GM18909 (cell line): ENCODE measurements around the gene ADAM23.

Experiments used
- ATAC-seq: cut with Tn5 transposase; IDR thresholded peaks from one replicate; pipeline ENCODE4 v1.9.1; 2021; ENCODE audit warnings: mild to moderate bottlenecking; ENCODE audit not compliant: unreplicated experiment, poor library complexity

ADAM23 gene

GRCh38 chr2:206558492-206558891, 115.2 kb downstream of the ADAM23 start:
- ATAC-seq: no peak

DNA sequence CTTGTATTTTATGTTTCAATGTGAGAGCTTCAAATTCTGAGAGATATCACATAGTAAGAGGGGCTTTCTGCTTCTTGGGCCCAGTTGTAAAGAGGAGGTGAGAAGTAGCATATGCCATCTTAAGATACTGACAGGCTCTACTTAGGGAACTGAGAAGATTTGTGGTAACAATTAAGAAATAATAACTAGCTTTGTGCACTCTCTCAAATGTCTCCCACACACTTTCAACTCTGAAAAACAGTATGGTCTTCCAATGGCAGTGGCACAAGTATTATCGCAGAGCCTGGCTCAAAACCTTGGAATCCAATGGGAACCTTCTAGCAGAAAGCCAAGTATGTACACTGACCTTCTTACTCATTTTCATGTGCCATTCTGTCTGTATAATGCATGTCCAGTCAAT, 118.6 kb downstream of the ADAM23 start:
- ATAC-seq: no peak

DNA sequence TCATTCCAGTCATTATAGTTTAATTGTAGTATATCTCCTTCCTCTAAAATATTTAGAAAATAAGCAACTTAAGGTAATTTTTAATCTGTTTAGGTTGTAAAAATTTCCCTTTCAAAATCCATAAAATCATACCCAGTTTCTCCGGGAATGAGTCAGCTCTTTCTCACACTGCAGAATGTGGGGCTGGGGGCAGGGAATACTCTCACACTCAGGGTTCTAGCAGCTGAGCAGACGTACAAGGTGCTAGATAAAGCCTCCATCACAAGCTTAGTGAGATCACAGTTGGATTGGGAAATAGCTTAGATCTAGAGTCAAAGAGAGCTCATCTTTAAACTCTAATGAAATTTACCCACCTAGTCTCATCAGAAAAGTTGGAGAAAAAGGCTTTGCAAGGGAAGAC, 119.0 kb downstream of the ADAM23 start:
- ATAC-seq: no peak

- ATAC-seq: no peak
Measured at GRCh38 chr2:206563374-206563773, 120.0 kb downstream of the ADAM23 start.

DNA sequence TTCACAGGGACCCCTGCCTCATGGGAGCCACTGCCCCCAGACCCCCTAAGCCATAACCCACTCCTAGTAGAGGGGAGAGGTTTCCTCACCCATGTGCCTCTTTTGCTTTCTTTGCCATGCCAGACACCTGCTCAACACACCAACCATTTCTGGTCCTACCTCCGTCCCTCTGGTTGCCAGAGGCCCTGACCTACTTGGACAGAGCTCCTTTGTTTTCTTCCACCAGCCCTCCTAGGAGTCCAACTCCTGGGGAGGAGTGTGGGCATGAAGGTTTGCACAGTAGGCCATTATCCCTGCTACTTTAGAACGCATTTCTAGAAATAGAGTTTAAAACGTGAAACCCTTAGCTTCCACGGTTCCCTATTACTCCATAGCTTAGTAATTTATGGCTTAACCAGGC, 122.3 kb downstream of the ADAM23 start:
- no peak for ATAC-seq

- no peak for ATAC-seq
Measured at GRCh38 chr2:206569470-206569869, 126.1 kb downstream of the ADAM23 start.

DNA sequence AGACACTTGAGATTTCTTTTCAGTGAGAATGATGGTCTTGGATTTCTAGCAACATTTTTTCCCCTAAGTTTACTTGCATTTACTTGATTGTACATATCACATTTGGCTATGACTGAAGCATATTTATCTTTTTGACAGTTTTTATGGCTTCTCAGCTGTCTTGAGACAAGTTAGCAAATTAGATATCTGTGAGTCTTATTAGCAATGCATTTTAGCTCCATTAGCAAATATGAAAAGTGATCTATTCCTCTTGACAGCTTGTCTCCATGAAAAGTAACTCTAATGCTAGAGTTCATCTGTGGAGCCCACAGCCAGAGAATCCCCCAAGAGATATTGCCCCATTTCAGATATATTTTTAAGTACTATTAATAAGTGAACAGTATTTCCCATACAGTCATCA, 126.9 kb downstream of the ADAM23 start:
- no peak for ATAC-seq

DNA sequence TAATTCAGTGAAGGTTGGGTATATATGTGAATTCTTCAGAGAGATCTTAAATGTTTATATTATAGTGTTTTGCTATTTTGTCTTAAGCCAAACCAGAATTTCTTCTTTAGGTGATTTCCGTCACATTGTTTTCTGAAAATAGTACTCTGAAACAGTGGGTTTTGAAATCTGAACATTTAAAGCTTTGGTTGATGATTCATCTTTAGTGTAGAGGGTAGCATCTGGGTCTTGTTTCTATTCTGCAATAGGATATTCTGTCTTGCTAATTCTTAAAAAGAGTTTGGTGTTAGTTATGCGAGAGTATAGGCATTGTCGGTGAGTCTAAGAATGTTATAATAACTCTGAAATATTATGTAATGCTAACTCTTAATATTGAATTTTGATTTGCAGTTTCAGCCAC, 129.4 kb downstream of the ADAM23 start:
- no peak for ATAC-seq

DNA sequence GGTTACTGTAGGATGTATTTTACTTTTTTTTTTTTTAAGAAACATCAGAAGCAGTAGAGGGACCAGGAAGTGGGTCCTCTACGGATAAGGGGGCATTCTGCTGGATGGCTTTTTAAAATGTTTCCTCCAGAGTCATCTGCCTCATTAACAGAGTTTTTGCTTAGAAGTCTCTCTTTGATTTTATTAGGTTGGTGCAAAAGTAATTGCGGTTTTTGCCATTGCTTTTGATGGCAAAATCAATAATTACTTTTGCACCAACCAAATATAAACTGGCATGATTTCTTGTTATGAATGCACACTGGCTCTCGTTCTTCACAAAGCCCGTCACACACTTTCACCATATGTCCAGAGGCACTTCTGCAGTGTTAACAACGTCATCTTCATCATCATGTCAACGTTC, 130.5 kb downstream of the ADAM23 start:
- ATAC-seq: no peak

- ATAC-seq: no peak
Measured at GRCh38 chr2:206584323-206585116, 141.2 kb downstream of the ADAM23 start.

- ATAC-seq: no peak
Measured at GRCh38 chr2:206585335-206585734, 142.0 kb downstream of the ADAM23 start.

DNA sequence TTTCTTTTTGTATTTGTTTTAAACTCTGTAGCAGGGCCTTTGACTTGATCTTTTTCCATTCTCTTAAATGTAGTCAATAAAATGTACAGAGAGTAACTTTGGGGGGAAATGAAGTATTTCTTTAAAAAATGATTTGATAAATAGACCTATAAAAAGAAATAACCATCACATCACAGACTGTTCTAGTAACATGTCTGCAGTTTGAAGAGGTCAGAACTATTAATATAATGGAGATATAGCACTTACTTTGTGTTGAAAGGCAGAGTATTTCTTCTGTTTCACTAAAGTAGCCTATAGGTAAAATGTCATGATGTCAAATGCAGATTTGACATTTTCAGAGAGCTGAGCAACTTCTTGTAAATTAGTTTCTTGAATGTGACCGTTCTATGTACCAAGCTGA, 143.3 kb downstream of the ADAM23 start:
- no peak for ATAC-seq

- ATAC-seq: no peak
Measured at GRCh38 chr2:206597717-206598218, 154.4 kb downstream of the ADAM23 start.

DNA sequence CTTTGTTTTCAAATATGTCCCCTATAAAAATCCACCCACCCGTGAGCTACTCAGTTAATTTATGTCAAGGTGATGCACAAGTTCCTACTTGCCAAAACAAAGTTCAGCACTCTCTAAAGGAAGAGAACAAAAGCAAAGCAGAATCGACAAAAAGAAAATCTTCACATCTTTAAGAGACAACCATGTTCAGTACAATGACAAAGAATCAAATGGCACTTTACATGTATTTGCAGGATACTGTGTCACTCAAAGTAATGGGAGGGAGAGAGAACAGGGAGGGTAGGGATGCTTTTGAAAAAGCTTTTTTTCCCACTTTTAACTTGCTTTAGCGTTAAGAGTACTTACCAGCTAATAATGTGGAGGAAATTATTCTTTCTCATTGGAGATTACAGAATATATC, 159.9 kb downstream of the ADAM23 start:
- no peak for ATAC-seq

- no peak for ATAC-seq
Measured at GRCh38 chr2:206610451-206610850, 167.1 kb downstream of the ADAM23 start.

- ATAC-seq: no peak
Measured at GRCh38 chr2:206611191-206611590, 167.9 kb downstream of the ADAM23 start.

DNA sequence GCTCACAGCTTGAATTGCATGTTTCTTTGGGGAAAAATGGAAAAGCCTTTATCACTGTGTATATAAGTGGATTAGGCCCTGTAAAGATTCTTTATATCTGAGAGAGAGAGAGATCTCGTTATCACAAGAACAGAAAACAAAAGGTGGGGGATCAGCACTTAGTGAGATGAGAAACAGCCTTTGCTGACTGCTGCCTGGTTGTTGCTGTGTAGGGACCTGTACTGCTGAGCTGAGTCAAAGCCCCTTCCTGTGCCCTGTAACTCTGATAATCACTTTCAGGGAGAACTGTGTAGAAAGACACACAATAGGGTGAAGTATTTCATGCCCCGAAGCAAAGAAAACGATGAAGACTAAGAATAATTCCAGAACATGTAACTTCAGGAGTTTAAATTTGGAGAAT, 168.4 kb downstream of the ADAM23 start:
- no peak for ATAC-seq

DNA sequence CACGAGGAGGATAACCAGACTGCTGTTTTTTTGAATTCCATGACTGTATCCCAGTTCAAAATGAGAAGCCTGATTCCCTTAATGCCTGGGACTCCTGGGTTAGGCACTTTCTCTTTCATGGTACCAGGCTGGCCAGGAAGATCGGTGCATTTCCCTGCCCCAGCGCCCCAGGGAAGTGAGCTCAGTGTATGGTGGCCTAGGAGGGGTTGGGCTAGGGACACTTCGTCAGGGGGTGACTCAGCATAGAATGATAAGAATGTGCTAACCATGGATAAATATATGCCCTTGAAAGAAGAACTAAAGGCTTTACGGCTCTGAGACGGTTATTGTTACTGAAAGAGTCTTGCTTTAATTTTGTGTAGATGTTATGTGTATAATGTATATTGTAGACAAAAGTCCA, 171.5 kb downstream of the ADAM23 start:
- no peak for ATAC-seq

GRCh38 chr2:206615417-206616089, 172.2 kb downstream of the ADAM23 start:
- no peak for ATAC-seq

DNA sequence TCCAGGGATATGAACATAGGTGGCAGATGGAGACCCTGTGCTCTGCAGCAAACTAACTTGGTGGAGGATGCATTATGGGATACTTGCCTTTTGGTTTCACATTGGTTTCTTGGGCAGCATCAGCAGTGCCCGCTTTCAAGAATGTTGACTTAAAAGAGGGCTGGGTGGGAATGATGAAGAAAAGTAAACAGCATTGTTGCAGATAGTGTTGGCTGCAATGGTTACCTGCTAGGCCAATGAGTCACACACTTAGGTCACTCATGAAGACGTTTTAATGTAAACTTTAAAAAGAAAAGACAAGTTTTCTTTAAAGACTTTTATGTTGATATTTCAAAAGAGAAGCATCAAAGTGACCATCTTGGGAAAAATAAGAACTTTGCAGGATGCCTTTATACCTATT, 172.8 kb downstream of the ADAM23 start:
- ATAC-seq: no peak

- ATAC-seq: no peak
Measured at GRCh38 chr2:206619011-206619410, 175.7 kb downstream of the ADAM23 start.

DNA sequence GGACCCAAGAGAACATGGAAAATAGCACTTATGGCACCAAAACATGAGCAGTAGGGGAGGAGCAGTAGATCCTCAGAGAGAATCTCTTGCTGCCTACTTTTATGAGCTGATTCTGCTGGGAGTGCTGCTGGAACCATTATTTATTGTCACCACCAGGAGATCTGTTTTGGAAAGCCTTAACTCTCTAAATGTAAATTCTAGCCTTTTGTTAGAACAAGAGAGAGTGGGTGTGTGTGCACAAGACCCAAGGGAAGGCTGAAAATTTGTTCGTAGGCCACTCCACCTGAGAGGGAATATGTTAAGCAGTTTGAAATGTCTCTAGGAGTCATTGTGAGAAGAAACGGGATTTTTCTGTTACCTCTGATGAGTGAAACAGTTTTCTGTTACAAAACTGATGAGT, 182.8 kb downstream of the ADAM23 start:
- ATAC-seq: no peak
